ENCODE results near the gene LOXL1. TPM values are rescaled to one million over a fixed set of nuclear protein-coding genes. Genes with fewer than 3 reads are reported as not detected.

Gene LOXL1
- total RNA-seq, 4 donors from 2014 or later: 4.3 to 12.1 (median 7.3) TPM

DNA sequence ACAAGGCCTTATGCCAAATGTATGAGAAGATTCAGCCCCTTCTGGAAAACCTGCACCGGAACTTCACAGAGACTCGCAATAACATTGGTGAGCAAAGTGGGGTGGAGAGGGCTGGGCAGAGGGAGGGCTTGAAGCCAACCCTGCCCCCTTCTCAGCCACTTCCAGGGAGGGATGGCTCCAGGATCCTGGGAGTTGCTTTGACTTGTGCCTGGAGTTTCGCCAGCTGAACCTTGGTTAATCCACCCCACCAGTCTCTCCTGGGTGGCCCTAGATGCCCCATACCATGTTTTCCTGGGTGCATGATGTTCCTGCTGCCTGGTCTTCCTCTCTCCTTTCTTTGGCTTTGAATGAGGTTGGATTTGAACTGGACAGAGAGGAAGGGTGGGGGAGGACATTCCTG lies 42.1 kb upstream of the LOXL1 start:
- no peaks in the 10 kb centered on the region for H3K9me3 ChIP-seq
- peak in 1 of 2 donors; percentile 34 for DNase-seq (ENCODE audit: low spot score in 2 of 2)
- H3K27me3 ChIP-seq: peaks cover 3% of the 10 kb centered on the region
- no peaks in the 10 kb centered on the region for H3K4me1 ChIP-seq
- no peaks in the 10 kb centered on the region for H3K36me3 ChIP-seq
- TF ChIP-seq POLR2AphosphoS5 (IDR thresholded peaks at IDR 0.05): no peak
- no peak overlapping the region for H3K27ac ChIP-seq
- H3K4me3 ChIP-seq: no peak overlapping the region
- WGBS: 57% methylated on average over 3 of the region's 3 CpGs

DNA sequence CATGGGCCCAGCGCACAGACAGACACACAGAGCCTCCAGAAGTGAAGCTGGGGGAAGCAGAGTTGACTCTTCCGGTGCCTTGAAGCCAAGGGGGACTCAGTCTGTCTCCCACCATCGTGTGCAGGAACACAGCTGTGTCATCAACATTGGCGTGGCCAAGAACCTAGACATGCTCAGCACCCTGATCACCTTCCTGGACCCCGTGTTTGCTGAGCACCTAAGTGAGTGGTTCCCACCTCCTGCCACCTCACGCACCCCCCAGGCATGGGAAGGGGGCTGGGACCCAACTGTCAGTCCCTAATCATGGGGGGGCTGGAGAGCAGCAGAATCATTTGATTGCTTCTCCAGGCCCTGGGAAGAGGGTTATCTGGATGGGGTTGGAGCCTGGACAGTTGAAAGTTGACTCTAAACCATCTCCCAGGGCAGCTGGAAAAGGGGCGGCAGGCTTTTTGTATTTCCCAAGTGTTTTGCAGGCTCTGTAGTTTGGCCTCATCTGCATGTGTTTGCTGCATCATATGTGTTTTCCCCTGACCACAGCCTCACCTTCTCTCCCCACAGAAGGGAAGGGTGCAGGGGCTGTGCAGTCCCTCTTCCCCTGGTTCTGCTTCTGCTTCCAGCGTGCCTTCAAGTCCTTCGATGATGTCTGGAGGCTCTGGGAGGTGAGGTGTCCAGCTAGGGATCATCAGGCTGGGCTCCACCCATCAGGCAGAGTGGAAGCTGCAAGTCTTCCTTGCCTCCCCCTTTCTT lies 40.1 kb upstream of the LOXL1 start:
- Histone ChIP-seq H3K27ac (no peak overlapping the region), H3K27me3 (peaks cover 3% of the 10 kb centered on the region), H3K9me3 (no peaks in the 10 kb centered on the region), H3K36me3 (no peaks in the 10 kb centered on the region), H3K4me1 (no peaks in the 10 kb centered on the region), H3K4me3 (no peak overlapping the region)
- 90% methylated on average over 3 of the region's 9 CpGs for WGBS
- TF ChIP-seq, protein P1, sequence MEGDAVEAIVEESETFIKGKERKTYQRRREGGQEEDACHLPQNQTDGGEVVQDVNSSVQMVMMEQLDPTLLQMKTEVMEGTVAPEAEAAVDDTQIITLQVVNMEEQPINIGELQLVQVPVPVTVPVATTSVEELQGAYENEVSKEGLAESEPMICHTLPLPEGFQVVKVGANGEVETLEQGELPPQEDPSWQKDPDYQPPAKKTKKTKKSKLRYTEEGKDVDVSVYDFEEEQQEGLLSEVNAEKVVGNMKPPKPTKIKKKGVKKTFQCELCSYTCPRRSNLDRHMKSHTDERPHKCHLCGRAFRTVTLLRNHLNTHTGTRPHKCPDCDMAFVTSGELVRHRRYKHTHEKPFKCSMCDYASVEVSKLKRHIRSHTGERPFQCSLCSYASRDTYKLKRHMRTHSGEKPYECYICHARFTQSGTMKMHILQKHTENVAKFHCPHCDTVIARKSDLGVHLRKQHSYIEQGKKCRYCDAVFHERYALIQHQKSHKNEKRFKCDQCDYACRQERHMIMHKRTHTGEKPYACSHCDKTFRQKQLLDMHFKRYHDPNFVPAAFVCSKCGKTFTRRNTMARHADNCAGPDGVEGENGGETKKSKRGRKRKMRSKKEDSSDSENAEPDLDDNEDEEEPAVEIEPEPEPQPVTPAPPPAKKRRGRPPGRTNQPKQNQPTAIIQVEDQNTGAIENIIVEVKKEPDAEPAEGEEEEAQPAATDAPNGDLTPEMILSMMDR (IDR thresholded peaks at IDR 0.05): no peak
- TF ChIP-seq POLR2A (IDR thresholded peaks at IDR 0.05): no peak
- TF ChIP-seq POLR2AphosphoS5 (IDR thresholded peaks at IDR 0.05): no peak
- TF ChIP-seq EP300 (IDR thresholded peaks at IDR 0.05): no peak
- peak in 1 of 2 donors; percentile 34 for DNase-seq (ENCODE audit: low spot score in 2 of 2)

DNA sequence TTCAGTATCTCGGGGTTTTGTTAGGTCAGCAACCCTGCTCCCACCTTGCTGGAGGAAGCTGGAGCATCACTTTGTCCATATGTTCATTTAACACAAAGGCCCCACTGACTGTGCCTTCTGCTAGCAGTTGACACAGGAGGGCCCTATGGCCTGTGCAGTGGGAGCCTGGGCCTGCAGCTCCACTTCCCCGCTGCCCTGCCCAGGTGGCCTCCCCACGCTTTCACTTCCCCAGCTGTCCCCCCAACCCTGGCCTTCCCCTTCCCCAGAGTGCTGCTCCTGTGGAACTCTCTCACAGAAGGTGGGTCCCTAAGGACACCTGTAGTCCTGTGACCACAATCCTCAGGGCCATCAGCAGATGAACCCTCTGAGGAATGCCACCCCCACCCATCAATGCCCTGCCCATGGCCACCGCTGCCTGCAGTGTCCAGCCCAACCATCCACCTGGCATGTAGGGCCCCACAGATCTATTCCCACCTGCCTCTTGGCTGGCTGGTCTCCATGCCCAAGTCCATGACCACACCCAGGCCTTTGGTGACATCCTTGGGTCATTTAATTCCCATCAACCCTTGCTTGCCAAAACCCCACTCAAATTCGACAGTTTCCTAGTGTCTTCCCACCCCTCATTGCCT lies 39.4 kb upstream of the LOXL1 start:
- Histone ChIP-seq H3K36me3 (no peaks in the 10 kb centered on the region), H3K4me3 (no peak overlapping the region), H3K27ac (no peak overlapping the region), H3K9me3 (no peaks in the 10 kb centered on the region), H3K4me1 (no peaks in the 10 kb centered on the region), H3K27me3 (peaks cover 7% of the 10 kb centered on the region)
- peak in 1 of 2 donors; percentile 37 for DNase-seq (ENCODE audit: low spot score in 2 of 2)
- 86% methylated on average over 4 of the region's 5 CpGs for WGBS
- TF ChIP-seq EP300 (IDR thresholded peaks at IDR 0.05): no peak
- TF ChIP-seq POLR2A (IDR thresholded peaks at IDR 0.05): no peak
- TF ChIP-seq, protein P1 (IDR thresholded peaks at IDR 0.05): no peak

DNA sequence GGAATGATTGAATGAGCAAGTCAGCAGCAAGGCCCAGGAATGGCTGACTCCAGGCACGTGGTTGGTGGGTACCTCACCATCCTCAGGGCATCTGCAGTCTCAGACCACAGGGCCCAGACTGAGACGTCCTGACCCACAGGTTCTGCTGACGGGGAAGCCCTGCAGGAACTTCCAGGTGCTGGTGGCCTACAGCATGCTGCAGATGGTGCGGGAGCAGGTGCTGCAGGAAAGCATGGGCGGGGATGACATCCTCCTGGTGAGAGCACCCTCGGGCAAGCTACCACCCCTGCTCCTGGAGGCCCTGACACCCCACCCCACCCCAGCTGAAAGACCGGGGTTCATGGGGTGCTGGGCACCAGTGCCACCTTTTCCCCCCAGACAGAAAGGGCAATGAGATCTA lies 38.8 kb upstream of the LOXL1 start:
- WGBS: 90% methylated on average over 4 of the region's 7 CpGs

GRCh38 chr15:73888224-73889041 lies 37.8 kb upstream of the LOXL1 start:
- no peak overlapping the region for H3K4me3 ChIP-seq
- WGBS: 71% methylated on average over 10 of the region's 10 CpGs

More for the DNA sequence above, 38.8 kb upstream of the LOXL1 start:
- Histone ChIP-seq H3K27ac (no peak overlapping the region), H3K9me3 (no peaks in the 10 kb centered on the region), H3K4me3 (no peak overlapping the region), H3K27me3 (peaks cover 7% of the 10 kb centered on the region), H3K4me1 (no peaks in the 10 kb centered on the region), H3K36me3 (no peaks in the 10 kb centered on the region)
- peak in 1 of 2 donors; percentile 41 for DNase-seq (ENCODE audit: low spot score in 2 of 2)
- no peak for TF ChIP-seq EP300 (IDR thresholded peaks at IDR 0.05)
- TF ChIP-seq, protein P1 (IDR thresholded peaks at IDR 0.05): no peak

More at GRCh38 chr15:73888224-73889041, 37.8 kb upstream of the LOXL1 start:
- Histone ChIP-seq H3K27ac (no peak overlapping the region), H3K27me3 (peaks cover 7% of the 10 kb centered on the region), H3K4me1 (no peaks in the 10 kb centered on the region), H3K36me3 (no peaks in the 10 kb centered on the region), H3K9me3 (no peaks in the 10 kb centered on the region)
- peak in 1 of 2 donors; percentile 38 for DNase-seq (ENCODE audit: low spot score in 2 of 2)
- TF ChIP-seq, protein P1 (IDR thresholded peaks at IDR 0.05): no peak
- TF ChIP-seq POLR2AphosphoS5 (IDR thresholded peaks at IDR 0.05) (no peak), POLR2A (IDR thresholded peaks at IDR 0.05) (no peak), EP300 (IDR thresholded peaks at IDR 0.05) (no peak)

Measured in suprapubic skin (tissue), 4 donors.